Measurements from ENCODE around the gene TBX4.

The TBX4 gene

DNA sequence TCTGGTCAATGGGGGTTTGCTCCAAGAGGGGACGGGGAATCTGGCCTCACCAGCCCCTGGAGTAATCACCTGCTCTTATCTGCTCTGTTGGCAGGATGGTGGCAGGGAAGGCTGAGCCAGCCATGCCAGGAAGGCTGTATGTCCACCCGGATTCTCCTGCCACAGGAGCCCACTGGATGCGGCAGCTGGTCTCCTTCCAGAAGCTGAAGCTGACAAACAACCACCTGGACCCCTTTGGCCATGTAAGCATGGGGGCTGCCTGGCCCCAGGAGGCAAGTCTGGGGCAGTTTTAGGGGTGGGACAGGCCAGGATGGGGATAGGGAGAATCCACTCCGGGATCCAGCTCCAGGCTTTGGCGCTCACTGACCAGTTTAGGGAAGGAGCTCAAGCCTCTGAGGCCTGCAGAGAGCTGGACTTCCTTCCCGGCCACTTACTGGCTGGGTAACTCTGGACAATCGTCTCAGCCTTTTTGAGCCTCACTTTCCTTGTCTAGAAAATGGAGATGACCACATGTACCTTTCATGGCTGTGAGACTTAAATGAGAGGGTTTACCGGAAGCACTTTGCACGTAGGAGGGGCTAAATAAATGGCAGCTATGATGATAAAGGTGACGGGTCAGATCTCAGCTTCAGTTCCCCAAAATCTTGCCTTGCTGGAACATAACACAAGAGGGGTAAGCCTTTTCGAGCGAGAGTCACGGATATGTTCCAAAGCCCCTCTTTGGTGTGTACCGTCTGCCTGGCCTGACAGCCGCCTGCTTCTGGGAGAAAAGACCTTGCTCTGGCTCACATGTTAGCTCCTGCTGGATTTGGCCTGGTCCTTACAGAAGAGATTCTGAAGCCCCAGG lies 15.4 kb downstream of the TBX4 start:
- DNase-seq = no peak

DNA sequence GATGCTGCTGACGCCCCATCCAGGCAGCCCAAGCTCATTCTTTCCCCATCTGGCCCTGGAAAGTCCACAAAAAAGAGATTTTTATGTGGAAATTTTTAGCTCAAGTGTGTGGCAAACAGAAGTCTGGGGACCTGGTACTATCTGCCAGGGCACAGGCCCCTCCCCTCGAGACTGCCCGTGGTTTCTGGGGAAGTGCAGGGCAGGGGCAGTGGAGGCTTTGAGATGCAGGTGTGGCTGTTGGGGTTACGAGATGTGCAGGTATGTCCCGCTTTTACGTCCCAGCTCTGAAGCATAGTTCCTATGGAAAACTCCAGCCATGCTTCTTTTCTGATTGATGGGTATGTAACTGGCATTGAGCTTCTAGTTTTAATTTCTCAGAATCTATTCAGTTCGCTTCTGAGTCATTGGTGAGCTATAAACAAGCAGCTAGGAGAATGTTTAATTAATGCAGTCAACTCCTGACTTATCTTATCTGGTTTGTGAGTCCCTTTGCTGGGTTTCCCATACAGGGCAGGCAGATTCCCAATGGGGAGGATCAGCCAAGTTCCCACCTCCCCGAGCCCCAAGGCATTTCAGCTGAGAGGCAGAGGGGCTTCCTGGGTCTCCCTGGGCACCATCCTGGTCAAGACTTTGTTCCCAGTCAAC lies 16.2 kb downstream of the TBX4 start:
- no peak for DNase-seq

DNA sequence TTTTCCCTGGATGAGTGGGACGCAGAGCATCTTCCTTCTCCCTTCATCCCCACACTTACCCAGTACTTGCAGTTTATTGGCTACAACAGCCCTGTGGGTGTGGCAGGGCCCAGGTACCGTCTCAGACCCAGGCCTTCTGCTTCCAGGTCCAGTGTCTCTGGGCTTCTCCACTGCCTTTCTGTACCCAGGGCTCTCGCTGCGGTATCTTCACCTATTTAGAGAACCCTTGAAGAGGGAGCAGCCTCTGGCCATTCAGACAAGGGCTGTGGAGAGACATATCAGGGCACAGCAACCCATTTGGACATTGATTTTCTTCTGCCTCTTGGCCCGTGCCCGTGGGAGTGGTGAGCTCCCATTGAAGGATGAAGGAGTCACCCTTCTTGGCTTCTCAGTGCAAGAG lies 17.3 kb downstream of the TBX4 start:
- no peak for DNase-seq

DNA sequence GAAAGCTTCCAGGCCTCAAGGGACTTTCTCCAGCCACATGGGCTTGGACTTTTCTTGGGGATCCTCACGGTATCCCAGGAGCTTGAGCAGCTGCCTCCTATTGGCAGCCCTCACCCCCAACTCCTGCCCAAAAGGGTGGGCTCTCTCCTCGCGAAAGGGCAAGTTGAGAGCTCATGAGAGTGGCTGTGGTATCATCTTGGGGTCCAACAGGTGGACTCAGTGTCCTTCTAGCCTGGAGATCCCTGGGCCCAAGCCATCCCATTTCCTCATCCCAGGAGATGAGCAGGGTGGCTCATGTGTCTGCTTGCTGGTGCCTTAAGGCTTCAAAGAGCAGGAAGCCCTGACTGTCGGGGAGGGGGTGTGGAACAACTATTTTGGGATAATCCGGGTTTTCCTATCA lies 17.7 kb downstream of the TBX4 start:
- DNase-seq = no peak

DNA sequence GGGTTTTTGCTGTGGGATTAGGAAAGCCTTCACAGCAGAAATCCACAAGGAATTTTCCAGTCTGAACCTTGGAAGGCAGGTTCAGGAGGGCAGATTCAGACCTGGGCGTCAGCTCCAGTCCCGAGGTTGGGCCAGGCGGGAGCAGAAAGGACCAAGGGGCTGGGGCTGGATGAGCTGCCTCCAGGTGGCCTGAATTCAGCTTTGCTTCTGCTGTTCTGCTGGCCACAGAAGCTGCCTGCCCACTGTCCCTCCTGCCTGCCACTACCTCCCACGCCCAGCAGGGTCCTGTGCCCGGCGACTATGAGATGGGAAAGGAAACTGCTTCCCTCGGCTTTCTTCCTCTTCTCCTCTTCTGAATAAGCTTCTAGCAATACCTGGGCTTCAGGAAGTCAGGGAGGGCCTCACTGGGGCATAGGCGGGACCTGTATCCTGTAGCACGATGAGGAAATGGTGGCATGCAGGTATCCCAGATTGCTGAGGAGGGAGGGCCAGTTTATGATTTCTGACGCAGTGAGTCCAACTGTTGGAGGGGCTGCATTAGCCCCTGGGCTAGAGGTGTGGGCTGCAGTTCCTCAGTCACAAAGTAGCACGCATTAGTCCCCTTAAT lies 18.4 kb downstream of the TBX4 start:
- no peak for DNase-seq

DNA sequence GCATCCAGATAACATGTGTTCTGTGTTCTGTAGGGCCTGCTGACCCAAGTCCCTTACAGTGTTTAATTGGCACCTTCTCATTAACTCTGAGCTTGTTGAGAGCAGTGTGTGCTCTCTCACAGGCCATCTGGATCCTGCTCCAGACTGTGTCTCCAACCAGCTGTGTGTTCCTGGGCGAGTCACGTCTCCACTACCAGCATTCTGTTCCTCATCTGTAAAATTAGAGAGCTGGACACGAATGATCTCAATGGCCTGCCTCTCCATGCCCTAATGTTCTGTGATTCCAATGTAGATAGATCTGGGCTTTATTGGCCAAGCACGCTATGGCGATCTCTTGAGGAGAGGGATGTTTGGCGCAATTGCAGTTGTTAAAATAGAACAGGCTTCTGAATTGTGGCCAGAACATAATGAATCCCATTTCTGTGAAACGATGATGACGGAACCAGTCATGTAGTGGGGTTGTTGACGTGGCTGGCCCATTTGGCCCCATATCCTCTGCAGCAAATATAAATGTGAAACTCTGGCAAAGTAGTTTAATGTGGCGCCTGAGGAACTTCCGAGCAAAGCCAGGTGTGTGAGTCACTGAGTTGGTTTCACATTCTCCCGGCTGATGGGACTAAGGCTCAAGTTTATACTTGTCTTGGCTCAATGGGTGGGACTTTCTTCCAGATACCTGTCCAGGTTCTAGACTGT lies 22.2 kb downstream of the TBX4 start:
- no peak for DNase-seq

DNA sequence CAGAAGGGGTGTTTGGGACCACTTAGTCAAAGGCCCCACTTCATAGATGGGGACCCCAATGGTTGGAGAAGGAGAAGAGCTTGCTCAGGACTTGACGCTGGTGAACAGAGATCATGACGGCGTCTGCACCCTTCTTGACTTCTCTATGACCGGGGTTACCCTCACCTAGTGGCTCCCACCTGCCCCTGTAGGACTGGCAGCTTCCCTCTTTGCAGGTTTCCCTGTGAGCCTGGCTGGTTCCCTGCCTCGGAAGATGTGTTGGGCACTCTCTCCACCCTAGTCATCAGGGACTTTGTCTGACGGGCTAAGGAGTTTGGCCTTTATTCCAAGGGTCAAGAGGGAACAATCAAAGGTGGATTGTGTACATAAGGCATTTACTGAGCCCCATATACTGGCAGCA lies 22.7 kb downstream of the TBX4 start:
- no peak for DNase-seq

DNA sequence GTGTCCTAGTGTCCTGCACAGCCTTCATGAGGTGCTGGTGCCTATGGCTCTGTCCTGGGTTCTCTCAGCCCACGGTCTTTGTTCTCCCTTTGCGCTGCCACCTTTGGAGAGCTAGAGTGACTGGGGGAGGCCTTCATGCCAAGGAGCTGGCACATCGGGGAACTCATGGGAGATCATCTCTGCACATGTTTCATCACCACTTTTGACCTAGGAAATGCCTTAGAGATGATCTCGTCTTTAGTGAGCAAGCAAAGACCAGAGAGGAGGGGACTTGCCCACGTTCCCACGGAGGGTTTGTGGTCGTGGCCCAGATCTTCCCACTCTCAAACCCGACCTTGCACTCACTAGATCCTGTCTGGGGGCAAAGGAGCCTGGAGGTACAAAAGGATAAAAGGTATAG lies 23.5 kb downstream of the TBX4 start:
- no peak for DNase-seq

DNA sequence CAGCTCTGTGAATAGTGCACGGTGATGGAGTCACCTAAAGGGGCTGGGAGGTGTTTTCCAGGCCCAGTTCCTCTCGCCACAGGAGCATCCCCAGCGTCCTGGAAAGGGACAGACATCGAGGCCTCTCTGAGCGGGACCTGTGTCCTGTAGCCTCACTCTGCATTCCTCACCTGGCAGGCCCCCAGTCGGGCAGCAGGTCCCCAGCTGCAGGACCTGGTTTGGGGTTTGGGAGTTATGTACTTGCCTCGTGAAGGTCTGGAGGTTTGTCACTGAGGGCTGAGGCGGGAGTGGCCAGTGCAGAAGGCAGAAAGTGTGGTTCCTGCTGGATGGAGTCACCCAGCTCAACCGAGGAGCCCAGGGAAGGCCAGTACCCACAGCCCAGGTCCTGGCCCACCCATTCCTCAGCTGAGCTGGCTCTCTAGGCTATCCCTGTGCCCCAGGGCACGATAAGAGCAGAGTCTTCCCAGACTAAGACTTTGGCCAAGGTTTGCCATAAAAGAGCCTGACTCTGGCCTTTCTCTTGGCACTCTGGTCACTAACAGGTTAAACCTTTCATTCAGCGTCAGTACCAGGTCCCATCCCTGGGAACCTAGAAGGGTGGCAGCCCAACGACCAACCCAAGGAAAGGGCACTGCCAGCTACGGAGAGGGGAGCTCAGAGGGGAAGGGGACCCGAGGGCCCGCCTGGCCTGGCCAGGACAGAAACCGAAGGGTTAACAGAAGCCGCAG lies 24.4 kb downstream of the TBX4 start:
- no peak for DNase-seq

DNA sequence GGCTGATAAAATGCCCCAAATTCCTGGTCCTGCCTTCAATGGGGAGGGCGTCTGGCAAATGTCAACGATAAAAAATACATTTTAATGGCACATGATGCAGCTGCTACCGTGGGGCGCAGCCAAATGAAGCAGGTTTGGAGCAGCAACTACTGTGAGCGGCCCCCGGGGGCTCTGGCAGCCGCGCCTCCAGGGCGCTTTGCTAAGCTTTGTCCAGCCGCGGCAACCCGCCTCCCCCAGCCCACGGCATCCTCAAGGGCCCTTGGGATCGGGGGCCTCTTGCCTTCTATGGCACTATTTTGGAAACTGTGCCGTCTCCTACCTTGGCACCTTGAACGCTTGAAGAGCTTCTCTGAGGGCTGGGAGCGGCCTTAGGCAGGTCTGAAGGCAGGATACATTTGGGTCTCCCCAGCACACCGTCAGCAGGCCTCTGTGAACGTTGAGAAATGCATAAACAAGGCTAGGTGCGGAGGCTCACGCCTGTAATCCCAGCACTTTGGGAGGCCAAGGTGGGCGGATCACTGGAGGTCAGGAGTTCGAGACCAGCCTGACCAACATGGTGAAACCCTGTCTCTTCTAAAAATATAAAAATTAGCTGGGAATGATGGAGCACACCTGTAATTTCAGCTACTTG lies 25.1 kb downstream of the TBX4 start:
- DNase-seq = no peak

DNA sequence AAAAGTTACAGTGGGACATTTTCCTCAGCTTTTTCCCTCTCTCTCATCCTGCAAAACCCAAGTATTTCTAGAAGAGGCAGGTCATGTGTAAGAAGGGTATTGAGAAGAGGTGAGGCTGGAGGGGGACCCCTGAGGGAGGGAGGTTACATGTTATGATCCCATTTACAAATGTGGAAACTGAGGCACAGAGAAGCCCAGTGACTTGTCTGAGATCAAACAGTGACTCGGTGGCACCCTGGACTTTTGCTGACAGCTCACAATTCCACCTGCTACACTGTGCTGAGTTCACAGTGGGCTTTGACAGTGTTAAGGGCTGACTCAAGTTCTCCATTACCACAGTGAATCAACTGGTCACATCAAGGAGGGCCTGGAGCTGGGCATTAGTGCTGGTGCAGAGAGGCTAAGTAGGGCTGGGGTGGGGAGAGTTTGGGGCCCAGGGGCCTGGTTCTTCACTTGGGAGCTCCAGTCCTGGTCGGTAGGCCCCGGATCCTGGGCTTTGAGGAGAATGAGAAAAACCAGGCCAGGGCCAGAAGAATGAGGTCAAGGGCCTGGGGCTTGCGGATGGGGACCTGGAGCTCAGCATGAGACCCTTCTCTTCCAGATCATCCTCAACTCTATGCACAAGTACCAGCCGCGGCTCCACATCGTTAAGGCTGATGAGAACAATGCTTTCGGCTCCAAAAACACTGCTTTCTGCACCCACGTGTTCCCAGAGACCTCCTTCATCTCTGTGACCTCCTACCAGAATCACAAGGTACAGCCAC lies 26.0 kb downstream of the TBX4 start:
- DNase-seq = no peak

DNA sequence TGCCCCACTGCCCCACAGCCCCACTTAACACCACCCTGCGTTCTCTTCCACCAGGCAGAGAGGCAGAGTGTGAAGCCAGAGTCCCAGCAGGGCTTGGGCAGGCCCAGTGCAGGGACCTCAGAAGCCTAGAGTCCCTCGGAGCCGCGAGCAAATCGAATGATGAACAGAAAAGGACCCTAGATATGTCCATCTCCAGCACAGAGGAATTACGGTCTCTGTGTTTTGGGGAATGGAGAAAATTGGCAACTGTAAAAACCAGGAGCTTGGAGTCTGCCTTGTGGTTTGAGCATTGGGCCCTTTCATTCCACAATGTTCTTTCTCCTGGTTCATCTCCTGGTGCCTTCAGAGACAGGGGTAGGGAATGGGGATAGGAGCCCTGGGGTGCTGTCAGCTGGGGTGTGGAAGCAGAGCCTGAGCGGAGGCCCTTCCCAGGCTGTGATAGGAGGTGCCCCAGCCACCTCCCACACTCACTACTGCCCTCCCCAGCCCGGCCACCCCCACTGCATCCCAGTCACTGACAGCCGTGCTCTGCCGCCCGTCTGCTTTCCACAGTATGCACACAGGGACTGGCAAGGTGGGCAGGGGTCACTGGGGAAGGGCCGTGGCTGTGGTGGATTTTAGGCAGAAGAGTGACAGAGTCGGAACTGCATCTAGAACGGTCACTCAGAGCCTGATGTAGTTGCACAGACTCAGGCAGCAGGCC lies 26.7 kb downstream of the TBX4 start:
- no peak for DNase-seq

DNA sequence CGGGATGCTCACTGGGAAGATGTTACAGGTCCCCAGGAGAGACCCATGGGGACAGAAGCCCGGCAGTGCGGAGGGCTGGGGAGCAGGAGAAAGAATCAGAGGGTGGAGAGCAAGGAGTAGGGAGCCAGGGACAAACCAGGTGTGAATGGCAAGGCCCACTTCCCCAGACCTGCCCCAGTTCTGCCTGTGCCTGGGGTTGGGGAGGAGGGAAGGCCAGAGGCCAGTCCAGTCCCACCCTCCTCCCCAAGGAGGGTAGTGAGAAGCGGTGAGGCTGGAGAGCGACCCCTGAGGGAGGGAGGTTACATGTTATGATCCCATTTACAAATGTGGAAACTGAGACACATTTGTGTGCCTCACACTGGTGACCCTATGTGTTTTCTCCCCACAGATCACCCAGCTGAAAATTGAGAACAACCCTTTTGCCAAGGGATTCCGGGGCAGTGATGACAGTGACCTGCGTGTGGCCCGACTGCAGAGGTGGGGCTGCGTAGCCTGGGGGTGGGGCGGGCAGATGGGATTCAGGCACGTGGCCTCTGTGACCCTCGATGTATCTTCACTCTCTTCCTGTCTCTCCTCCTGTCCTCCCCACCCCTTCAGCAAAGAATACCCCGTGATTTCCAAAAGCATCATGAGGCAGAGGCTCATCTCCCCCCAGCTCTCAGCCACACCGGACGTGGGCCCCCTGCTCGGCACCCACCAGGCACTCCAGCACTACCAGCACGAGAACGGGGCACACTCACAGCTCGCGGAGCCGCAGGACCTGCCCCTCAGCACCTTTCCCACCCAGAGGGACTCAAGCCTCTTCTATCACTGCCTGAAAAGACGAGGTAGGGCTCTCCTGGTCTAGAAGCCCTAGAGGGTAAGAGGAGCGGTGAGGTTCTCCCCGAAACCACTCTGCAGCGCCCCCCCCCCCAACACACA lies 27.5 kb downstream of the TBX4 start:
- DNase-seq = no peak

DNA sequence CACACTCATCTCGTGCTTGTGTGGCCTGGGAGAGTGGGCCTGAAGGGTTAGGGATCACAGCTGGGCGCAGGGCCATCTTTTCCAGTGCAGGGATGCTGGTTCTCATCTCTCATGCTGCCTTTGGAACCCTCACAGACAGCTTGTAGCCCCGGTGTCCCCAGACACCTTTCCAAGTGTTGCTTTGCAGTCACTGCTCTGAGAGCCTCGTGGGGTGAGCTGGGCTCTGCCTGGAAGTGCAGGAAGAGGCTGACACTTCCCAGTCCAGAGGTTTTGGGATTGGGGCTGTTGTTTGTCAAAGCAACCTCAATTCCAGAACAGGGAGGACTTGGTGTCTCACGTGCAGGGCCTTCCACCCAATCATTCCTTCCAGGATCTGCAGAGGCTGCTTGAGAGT lies 28.2 kb downstream of the TBX4 start:
- no peak for DNase-seq

DNA sequence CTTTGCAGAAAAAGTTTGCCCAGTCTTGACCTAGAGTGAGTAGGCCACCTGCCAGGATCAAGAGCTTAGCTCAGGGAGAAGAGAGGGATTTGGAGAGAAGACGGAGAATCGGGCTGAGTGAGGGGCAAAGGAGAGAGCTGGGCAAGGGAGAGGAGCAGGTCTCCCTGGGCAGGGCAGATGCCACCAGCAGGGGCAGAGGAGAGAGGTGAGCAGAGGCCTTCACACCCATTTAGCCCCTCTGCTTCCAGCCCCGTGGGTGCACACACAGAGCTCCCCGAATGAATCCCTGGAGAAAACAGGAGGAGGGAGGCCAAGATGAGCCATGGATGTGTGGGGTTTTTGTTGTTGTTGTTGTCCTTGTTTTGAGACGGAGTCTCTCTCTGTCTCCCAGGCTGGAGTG lies 29.2 kb downstream of the TBX4 start:
- DNase-seq = no peak

DNA sequence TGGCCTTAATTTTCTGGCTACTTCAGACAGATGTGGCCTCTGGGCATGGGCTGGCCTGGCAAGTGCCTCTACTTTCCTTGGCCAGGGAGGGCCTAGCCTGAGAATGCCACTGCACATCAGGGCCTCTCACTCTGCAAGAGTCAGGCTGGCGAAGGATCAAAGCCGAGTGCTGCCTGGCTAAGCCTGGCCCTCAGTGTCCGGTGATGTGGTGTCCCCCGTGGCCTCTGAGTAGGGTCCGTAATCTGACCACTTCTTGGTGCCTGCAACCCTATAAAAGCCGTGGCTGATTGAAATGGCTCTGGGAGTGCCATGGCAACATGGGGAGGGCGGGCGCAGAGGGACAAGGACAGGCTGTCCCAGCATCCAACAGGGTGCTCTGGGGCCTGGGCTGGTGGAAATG lies 30.2 kb downstream of the TBX4 start:
- no peak for DNase-seq

DNA sequence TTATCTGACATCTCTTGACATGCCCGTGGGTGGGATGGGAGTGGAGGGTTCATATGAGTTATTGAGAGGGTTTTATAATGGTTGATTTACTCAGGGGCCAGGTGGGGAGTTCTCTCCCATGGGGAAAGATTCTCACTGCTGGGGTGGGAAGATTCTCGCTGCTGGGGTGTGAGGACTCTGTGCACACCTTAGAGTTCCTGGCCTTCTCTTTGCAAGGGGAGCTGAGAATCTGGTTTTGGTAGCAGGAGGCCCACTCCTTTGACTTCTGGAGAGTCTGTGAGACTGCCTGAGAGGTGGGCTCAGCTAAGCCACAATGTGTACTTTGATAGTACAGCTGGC lies 31.5 kb downstream of the TBX4 start:
- DNase-seq = no peak

DNA sequence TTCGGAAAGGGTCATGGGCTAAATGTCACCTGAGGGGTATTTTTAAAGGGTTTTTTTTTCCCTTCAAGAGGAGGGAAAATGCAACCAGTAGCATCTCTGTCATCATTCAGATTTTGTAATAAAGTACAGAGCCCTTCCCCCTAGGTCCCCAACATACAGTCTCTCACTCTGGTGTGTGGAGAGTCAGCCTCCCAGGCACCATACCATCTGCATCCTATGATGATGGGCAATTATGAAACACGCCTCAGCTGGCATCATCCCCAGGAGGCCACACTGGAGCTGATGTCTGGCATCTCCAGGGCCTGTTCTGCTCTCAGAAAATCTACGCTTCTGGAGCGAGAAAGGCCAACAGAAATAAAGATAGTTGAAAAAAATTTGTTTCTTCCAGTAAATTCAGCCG lies 32.0 kb downstream of the TBX4 start:
- no peak for DNase-seq

DNA sequence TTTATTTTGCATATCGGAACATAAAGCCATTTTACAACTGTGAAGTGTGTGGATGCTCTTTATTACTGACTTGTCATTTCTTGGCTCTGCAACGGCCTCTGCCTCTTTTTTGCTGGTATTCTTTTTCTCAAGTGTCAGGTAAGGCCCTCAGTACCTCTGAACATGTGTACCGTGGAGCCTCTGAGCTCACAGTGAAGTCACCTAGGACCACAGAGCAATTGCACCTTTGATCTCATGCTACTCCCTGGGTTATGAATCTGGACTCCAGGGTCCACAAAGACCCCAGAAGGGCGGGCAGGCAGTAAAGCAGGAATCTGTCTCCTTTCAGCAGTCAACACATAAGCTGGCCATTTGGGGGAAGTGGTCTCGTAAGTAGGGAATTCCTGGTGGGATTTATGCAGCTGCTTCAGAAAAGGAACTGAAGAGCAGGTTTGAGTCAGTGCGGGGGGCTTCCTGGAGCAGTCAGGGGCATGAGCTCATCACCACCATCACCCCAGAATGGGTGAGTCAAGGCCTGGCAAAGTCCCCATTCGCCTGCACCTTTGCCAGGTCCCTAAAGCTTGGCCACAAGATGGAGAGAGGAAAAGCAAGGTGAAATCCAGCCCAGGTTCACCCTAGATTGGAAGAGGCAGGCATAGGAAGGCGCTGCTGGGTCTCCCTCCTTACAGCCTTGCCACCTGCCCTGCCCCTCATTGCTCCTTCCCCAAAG lies 33.0 kb downstream of the TBX4 start:
- no peak for DNase-seq

Data from hematopoietic multipotent progenitor cell treated with erythropoietin and hydrocortisone succinate and interleukin-3 and kit ligand, for 8 days (in vitro differentiated cells).